MM.1S (cell line): ENCODE measurements around the gene JAK2.
A peak's percentile ranks its signal among the peaks of the same experiment; 100 is the strongest.

Experiments used
- DNase-seq: peaks from one replicate; pipeline ENCODE4 v3.0.0-alpha.2; 2015
- H2AFZ ChIP-seq: fragments of 300-600 bp; sonication (generic); 2 replicates; pipeline ENCODE4 v1.6.0; 2016; ENCODE audit warnings: antibody characterized with exemption, low read length
- H3F3A ChIP-seq: fragments of 300-600 bp; sonication (generic); 2 replicates; pipeline ENCODE4 v1.6.1; 2016; ENCODE audit warnings: mild to moderate bottlenecking, antibody characterized with exemption, low read length, moderate library complexity, mixed read lengths; ENCODE audit not compliant: insufficient read depth
- H3K27ac ChIP-seq: fragments of 300-600 bp; sonication (generic); 2 replicates; pipeline ENCODE4 v1.5.1; 2016; ENCODE audit warnings: mild to moderate bottlenecking, low read length
- H3K27me3 ChIP-seq: fragments of 300-600 bp; sonication (generic); replicated peaks from 2 replicates; pipeline ENCODE4 v1.6.0; 2016; ENCODE audit warnings: low read length; ENCODE audit not compliant: insufficient read depth
- H3K36me3 ChIP-seq: fragments of 300-600 bp; sonication (generic); replicated peaks from 2 replicates; pipeline ENCODE4 v1.6.1; 2016; ENCODE audit warnings: mild to moderate bottlenecking, low read length, mixed read lengths; ENCODE audit not compliant: insufficient read depth
- H3K4me1 ChIP-seq: fragments of 300-600 bp; sonication (generic); 2 replicates; pipeline ENCODE4 v1.6.1; 2016; ENCODE audit warnings: low read length, mixed read lengths
- H3K4me2 ChIP-seq: fragments of 300-600 bp; sonication (generic); 2 replicates; pipeline ENCODE4 v1.6.0; 2016; ENCODE audit warnings: low read depth, low read length
- H3K4me3 ChIP-seq: fragments of 300-600 bp; sonication (generic); 2 replicates; pipeline ENCODE4 v1.5.1; 2016; ENCODE audit warnings: low read length, mixed read lengths
- H3K79me2 ChIP-seq: fragments of 300-600 bp; sonication (generic); 2 replicates; pipeline ENCODE4 v1.6.1; 2016; ENCODE audit warnings: mixed run types, low read length, mixed read lengths
- H3K9ac ChIP-seq: fragments of 300-600 bp; sonication (generic); 2 replicates; pipeline ENCODE4 v1.6.1; 2016; ENCODE audit warnings: low read length, mixed read lengths
- H3K9me2 ChIP-seq: fragments of 300-600 bp; sonication (generic); replicated peaks from 2 replicates; pipeline ENCODE4 v1.6.1; 2016; ENCODE audit warnings: mild to moderate bottlenecking, low read length, mixed read lengths; ENCODE audit not compliant: insufficient read depth
- H3K9me3 ChIP-seq: fragments of 300-600 bp; sonication (generic); replicated peaks from 2 replicates; pipeline ENCODE4 v1.6.1; 2016; ENCODE audit warnings: mild to moderate bottlenecking, low read length, mixed read lengths; ENCODE audit not compliant: insufficient read depth
- H4K20me1 ChIP-seq: fragments of 300-600 bp; sonication (generic); 2 replicates; pipeline ENCODE4 v1.6.1; 2016; ENCODE audit warnings: mild to moderate bottlenecking, low read length, moderate library complexity, mixed read lengths; ENCODE audit not compliant: insufficient read depth
- EZH2 ChIP-seq: fragments of 300-600 bp; sonication (generic); optimal IDR thresholded peaks from 2 replicates; pipeline ENCODE3; 2017; ENCODE audit warnings: low read depth, mild to moderate bottlenecking, antibody characterized with exemption, low read length, mixed read lengths
- EZH2phosphoT487 ChIP-seq: fragments of 300-600 bp; sonication (generic); IDR thresholded peaks from 2 replicates; pipeline ENCODE4 v1.6.1; 2018; ENCODE audit warnings: antibody characterized with exemption, low read length
- TF ChIP-seq, protein P1 (sequence below): fragments of 300-600 bp; sonication (generic); IDR thresholded peaks from 2 replicates; pipeline ENCODE4 v1.5.1; 2016; ENCODE audit warnings: antibody characterized with exemption, low read length, mixed read lengths

JAK2 gene

GRCh38 chr9:4983601-4984165 lies 1.4 kb upstream of the JAK2 start:
- Histone ChIP-seq H2AFZ (peak overlapping the region; percentile 89), H3K79me2 (peaks cover 20% of the 10 kb centered on the region), H3K9ac (peak overlapping the region; percentile 81; the same call in 1 of the 2 replicates), H3K36me3 (no peaks in the 10 kb centered on the region), H3K27me3 (no peaks in the 10 kb centered on the region), H3K27ac (peak overlapping the region; percentile 92; the same call in 1 of the 2 replicates), H3K4me1 (peaks cover 36% of the 10 kb centered on the region), H3K4me3 (peak overlapping the region; percentile 82), H3F3A (peaks cover 31% of the 10 kb centered on the region), H4K20me1 (no peaks in the 10 kb centered on the region), H3K9me3 (no peaks in the 10 kb centered on the region), H3K4me2 (peak overlapping the region; percentile 84), H3K9me2 (no peaks in the 10 kb centered on the region)
- DNase-seq: no peak
- TF ChIP-seq EZH2phosphoT487: no peak
- no peak for TF ChIP-seq EZH2
- TF ChIP-seq, protein P1, sequence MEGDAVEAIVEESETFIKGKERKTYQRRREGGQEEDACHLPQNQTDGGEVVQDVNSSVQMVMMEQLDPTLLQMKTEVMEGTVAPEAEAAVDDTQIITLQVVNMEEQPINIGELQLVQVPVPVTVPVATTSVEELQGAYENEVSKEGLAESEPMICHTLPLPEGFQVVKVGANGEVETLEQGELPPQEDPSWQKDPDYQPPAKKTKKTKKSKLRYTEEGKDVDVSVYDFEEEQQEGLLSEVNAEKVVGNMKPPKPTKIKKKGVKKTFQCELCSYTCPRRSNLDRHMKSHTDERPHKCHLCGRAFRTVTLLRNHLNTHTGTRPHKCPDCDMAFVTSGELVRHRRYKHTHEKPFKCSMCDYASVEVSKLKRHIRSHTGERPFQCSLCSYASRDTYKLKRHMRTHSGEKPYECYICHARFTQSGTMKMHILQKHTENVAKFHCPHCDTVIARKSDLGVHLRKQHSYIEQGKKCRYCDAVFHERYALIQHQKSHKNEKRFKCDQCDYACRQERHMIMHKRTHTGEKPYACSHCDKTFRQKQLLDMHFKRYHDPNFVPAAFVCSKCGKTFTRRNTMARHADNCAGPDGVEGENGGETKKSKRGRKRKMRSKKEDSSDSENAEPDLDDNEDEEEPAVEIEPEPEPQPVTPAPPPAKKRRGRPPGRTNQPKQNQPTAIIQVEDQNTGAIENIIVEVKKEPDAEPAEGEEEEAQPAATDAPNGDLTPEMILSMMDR: no peak

DNA sequence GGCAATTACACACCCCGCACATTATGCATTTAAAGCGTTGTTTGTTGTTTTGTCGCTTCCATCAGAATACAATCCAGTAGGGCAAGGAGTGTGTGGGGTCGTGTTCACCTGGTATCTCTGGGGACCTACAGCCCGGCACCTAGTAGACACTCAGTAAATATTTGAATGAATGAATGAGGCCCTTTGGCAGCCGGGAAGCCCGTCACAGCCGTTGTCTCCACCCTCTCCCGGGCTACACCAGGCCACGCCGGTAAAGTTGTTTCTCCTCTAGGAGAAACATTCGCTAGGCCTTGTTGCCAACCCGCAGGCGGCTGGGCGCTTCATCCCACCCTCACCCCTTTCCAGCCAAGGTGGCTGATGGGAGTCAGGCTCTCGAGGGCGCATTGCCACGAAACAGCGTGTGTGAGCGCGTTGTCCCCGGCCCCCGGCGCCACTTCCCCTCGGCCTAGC lies 876 bp upstream of the JAK2 start:
- Histone ChIP-seq H3K4me3 (peak overlapping the region; percentile 82), H4K20me1 (no peaks in the 10 kb centered on the region), H3K4me2 (peak overlapping the region; percentile 84), H3K36me3 (no peaks in the 10 kb centered on the region), H3K27ac (peak overlapping the region; percentile 92), H2AFZ (peak overlapping the region; percentile 89), H3K27me3 (no peaks in the 10 kb centered on the region), H3K9me2 (no peaks in the 10 kb centered on the region), H3K4me1 (peaks cover 36% of the 10 kb centered on the region), H3K9me3 (no peaks in the 10 kb centered on the region), H3K9ac (peak overlapping the region; percentile 81), H3F3A (peaks cover 31% of the 10 kb centered on the region), H3K79me2 (peaks cover 25% of the 10 kb centered on the region)
- peak; percentile 43 for DNase-seq
- TF ChIP-seq EZH2phosphoT487: no peak
- TF ChIP-seq EZH2: no peak
- TF ChIP-seq, protein P1: no peak

- DNase-seq: peak; percentile 39
- H3K4me3 ChIP-seq: peak overlapping the region; percentile 82
- no peaks in the 10 kb centered on the region for H4K20me1 ChIP-seq
- no peaks in the 10 kb centered on the region for H3K36me3 ChIP-seq
- H3F3A ChIP-seq: peaks cover 31% of the 10 kb centered on the region
- H3K4me2 ChIP-seq: peak overlapping the region; percentile 84
- no peaks in the 10 kb centered on the region for H3K27me3 ChIP-seq
- no peaks in the 10 kb centered on the region for H3K9me2 ChIP-seq
- H3K9me3 ChIP-seq: no peaks in the 10 kb centered on the region
- TF ChIP-seq EZH2 (no peak), EZH2phosphoT487 (no peak)
- TF ChIP-seq, protein P1: no peak
- peak overlapping the region; percentile 89 for H2AFZ ChIP-seq
- H3K27ac ChIP-seq: peak overlapping the region; percentile 92; the same call in 1 of the 2 replicates
- peaks cover 33% of the 10 kb centered on the region for H3K4me1 ChIP-seq
- peak overlapping the region; percentile 81 for H3K9ac ChIP-seq
- H3K79me2 ChIP-seq: peaks cover 36% of the 10 kb centered on the region
These were observed 554 bp downstream of the JAK2 start for GRCh38 chr9:4985386-4986266.
